HG03159 (cell line): ENCODE measurements around the gene CFAP46.
"Not testable (repeated sequence)": the region's sequence is repeated elsewhere in the genome, so short reads cannot be mapped to it uniquely, and the experiment has no call there.

Source experiments
- ATAC-seq: cut with Tn5 transposase; IDR thresholded peaks from one replicate; pipeline ENCODE4 v1.9.1; 2021; ENCODE audit warnings: mild to moderate bottlenecking, moderate library complexity; ENCODE audit not compliant: unreplicated experiment

CFAP46 gene

GRCh38 chr10:132810141-132810806 lies 132.1 kb downstream of the CFAP46 start:
- ATAC-seq = no peak

DNA sequence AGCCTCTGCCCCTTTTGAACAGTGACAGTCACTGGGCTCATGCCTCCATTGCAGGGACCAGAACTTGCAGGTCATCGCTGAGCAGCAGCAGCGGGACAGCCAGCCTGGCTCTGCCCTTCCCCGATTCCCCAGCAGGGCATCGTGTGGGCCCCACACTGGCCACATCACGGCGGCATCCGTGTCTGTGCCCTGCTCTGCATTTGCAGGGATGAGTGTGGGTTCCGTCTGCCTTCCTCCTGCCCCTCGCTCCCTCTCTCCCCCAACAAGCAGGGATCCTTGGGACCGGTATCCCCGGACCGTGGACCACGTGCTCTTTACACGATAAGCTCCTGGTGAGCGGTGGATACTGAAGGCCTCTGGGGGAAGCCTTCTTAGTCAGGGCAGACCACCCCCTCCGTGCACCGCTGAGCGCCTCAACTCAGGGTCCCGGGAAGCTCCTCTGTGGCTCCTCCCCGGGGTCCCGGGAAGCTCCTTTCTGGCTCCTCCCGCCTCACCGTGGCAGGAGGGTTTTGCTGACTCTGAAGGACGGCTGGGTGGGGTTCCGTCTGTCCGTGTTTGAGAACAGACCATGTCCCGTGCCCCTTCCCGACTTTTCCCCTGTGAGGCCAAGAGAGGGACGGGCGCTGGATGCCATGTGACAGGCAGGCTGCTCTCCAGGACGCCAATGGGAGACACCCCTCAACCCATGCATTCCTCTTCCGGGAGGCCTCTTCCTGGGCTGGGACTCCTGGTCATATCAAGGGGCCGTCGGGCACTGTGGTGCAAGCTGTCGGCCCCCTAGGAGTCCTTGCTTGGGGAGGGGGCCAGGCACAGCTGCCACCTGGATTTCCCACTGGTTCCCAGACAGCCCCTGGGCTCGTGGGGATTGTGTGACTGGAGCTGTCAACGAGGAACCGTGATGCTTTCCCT lies 132.9 kb downstream of the CFAP46 start:
- no peak for ATAC-seq

DNA sequence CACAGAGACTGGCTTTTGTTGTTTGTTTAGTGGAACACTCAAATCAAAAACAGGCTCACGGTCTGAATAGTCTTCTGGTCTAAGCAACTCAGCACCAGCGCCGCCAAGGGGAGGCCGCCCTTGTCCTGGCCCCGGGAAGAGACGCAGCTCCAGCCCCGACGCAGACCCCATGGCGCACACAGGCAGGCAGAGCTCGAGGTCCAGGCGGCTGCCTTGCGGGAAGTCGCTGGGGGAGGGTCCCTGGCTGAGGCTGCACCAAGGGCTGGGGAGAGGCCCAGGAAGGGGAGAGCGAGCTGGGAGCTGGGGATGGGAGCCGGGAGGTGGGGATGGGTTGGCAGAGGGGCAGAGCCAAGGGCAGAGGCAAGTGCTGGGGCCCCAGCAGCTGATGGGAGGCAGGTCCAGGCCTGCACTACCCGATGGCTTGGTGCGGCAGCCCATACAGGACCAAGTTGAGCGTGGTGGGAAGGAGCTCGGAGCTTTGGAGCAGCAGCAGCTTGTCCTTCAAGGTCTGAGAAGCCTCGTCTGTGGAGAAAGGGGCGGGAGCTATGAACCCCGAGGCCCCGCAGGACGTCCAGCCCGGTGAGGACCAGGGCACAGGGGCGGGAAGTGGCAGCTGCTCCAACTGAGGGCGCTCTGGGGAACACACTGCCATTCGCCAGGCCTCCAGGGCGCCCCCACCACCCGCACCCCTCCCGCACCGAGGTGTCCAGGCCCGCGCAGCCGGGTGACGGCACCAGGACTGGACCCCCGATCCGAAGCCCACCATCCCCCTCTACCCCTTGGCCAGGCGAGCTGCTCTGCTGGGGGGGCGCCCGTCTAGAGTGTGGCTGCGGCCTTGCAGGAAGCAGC lies 133.8 kb downstream of the CFAP46 start:
- ATAC-seq = no peak

DNA sequence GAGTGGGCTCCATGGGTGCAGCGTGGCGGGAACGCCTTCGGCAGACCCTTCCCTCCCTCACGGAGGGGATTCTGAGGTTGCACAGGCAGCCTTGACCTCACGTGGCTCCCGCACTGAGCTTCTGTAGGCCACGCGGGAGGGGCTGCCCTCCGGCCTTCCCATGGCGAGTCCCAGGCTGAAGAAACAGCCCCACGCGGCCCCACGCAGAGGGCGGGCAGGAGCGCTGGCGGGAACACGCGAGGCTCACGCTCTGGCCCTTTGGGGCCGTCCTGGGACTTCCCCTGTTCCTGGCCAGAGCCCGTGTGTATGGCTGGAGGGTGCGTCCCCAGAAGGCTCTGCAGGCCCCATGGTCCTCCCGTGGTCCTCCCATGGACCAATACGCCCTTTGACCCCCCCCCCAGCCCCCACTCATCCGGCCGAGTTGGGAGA lies 134.7 kb downstream of the CFAP46 start:
- no peak for ATAC-seq

GRCh38 chr10:132806561-132807003 lies 135.8 kb downstream of the CFAP46 start:
- ATAC-seq = no peak

DNA sequence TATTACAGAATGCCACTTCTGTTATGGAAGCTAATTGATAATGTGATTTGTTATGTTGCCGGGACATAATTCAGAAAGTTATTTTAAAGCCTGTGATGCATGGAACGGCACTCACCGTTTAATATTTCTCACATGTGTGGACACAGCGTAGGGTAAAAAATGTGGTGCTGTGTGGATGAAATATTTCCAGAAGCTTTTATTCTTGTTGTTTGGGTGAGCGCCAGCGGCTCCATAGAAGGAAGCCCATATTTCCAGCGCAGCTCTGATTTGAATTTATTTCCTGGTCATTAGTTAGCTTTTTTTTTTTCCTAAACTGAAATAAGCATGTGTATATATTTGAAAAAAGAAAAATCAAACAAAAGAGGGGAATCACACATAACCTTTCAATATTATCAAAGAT lies 136.3 kb downstream of the CFAP46 start:
- ATAC-seq = no peak

DNA sequence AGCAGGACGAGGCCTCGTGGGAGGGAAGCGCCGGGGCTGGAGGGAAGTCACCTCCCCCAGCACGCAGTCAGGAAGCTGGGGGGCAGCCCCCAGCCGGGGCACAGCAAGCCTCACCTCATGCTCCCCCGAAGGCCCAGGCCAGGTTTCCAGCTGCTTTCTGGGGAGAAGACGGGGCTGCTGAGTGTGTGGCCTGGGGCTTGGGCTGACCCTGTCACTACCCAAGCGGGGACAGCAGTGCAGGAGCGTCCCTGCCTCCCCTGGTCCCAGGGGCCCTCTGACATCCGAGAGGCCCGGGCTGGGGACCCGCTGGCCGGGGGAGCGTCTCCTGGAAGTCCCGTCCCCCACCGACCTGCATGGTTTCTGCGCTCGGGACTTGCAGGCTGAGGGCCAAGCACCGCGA lies 136.8 kb downstream of the CFAP46 start:
- no peak for ATAC-seq

GRCh38 chr10:132804785-132805426 lies 137.5 kb downstream of the CFAP46 start:
- no peak for ATAC-seq

DNA sequence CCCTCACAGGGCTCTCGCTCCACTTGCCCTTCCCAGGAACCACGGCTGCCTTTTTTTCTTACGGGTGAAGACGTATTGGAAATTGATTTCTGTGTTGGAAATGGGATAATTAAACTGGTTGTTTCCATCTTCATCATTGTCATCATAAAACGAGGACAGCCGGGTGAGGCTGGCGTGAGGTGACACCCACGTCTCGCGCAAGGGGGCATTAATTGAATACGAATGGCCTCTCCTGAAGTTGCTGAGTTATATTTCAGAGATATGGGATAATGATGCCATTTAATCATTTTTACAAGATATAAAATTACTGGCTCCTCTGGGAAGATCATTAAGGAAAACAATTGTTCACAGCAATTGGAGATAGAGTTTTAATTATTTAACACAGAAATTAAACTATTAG lies 138.1 kb downstream of the CFAP46 start:
- ATAC-seq = no peak

DNA sequence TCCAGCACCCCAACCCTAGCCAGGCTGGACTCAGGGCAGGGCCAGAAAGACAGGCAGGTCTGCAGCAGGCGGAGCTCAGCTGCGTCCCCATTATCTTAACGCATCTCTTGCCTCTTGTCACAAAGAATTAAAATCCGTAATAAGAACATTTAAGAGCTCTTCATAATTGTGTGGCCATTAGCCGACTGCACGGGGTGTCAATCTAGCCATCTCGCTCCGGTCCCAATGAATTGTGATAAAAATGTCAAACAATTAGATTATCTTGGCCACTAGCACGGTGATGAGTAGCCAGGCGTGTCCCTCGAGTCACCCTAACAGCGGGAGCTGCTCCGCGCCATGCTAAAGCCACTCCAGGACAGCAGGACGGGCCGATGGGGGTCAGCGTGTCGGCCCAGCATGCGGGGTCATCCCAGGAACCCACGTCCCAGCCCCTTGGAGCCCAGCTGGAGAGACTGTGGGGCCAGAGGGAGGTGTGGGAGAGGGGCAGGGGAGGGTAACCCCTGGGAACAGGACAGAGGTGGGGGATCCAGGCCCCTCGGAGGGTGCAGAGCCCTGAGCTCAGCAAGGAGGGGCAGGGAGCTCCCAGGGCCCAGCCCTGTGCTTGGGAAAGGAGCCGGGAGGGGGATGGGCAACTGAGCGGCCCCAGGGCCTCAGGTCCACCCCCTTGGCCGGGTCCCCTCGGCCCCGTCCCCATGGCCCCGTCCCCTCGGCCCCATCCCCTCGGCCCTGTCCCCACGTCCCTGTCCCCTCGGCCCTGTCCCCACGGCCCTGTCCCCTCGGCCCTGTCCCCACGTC lies 138.8 kb downstream of the CFAP46 start:
- ATAC-seq = no peak

- ATAC-seq = no peak
Observed at GRCh38 chr10:132802694-132803320, 139.6 kb downstream of the CFAP46 start.

- no peak for ATAC-seq
Observed at GRCh38 chr10:132802048-132802447, 140.3 kb downstream of the CFAP46 start.

GRCh38 chr10:132799865-132800264 lies 142.5 kb downstream of the CFAP46 start:
- ATAC-seq = no peak

GRCh38 chr10:132798876-132799275 lies 143.5 kb downstream of the CFAP46 start:
- no peak for ATAC-seq

- no peak for ATAC-seq
Observed at GRCh38 chr10:132798403-132798802, 144.0 kb downstream of the CFAP46 start.

DNA sequence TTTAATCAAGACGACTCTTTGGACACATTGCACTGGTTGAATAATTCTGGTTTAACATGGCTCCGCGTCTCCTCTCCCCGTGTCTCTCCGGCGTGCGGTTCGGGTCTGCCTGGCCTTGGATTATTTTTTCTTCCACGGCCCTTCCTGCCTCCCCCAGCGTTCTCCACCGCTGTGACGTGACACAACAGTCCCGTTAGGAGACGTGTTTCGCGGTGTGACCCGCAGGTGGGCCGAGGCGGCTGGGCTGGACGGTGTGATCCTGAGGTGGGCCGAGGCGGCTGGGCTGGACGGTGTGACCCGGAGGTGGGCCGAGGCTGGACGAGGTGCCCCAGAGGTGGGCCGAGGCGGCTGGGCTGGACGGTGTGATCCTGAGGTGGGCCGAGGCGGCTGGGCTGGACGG lies 144.4 kb downstream of the CFAP46 start:
- not testable (repeated sequence) for ATAC-seq

GRCh38 chr10:132796846-132797245 lies 145.5 kb downstream of the CFAP46 start:
- ATAC-seq = no peak

DNA sequence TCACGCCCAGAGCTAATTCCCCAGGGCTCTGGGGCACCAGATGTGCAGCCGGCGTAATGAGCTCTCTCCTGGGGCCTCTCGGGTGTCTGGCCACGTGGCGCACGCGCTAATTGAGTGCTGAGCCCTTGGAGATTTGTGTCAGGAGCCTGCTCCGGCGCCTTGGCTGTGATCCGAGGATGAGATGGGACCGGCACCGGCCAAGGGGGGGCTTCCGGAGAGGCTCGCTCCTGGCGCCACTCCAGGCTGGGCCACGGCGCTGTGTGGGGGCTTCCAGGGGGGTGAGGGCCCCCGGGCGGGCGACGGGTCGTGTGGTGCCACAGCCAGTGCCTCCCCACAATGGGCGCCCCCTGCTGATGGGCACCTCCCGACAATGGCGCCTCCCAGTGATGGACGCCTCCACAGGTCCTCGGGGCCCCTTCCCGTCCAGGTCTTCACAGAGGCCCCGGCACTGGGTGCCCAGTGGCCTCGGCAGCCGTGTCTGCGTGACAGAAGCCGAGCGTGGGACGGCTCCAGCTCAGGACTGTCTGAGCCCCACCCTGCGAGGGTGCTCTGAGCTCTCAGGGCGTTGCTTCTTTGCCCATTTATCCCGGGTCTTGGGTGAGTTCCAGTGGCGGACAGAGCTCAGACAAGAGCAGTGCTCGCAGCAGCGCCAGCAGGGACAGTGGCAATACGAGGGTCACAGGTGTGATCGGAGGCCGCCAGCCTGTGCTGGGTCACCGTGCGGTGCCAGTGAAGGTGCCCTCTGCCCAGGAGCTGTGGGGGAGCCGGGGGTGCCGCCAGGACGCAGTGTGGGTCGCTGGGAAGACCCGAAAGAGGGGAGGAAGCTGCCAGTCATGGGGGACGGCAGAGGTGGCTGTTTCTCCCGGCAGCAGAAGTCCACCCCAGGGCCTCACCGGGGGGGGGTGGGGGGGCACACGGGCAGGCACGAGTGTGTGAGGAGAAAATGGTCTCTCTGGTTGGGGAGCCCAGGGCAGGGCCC lies 148.2 kb downstream of the CFAP46 start:
- no peak for ATAC-seq
